Ishikawa (cell line): ENCODE measurements around the gene KCTD7.

Source experiments
- CEBPB ChIP-seq: IDR thresholded peaks from 2 replicates; pipeline ENCODE4 v1.6.1; 2012
- CREB1 ChIP-seq: IDR thresholded peaks from 2 replicates; pipeline ENCODE4 v1.6.1; 2012; ENCODE audit warnings: low read depth
- EP300 ChIP-seq: IDR thresholded peaks from 2 replicates; pipeline ENCODE4 v1.6.1; 2012; ENCODE audit warnings: borderline replicate concordance
- FOXM1 ChIP-seq: IDR thresholded peaks from 2 replicates; pipeline ENCODE4 v1.6.1; 2012; ENCODE audit warnings: low read depth, borderline replicate concordance
- MAX ChIP-seq: IDR thresholded peaks from 2 replicates; pipeline ENCODE4 v1.6.1; 2012
- NFIC ChIP-seq: IDR thresholded peaks from 2 replicates; pipeline ENCODE4 v1.6.1; 2012
- RAD21 ChIP-seq: IDR thresholded peaks from 2 replicates; pipeline ENCODE4 v1.6.1; 2012; ENCODE audit warnings: low read depth
- TAF1 ChIP-seq: IDR thresholded peaks from 2 replicates; pipeline ENCODE4 v1.6.1; 2012; ENCODE audit warnings: low read depth, mild to moderate bottlenecking
- TCF12 ChIP-seq: IDR thresholded peaks from 2 replicates; pipeline ENCODE4 v1.6.1; 2012; ENCODE audit warnings: low read depth
- TEAD4 ChIP-seq: IDR thresholded peaks from 2 replicates; pipeline ENCODE4 v1.6.1; 2012
- USF1 ChIP-seq: IDR thresholded peaks from 2 replicates; pipeline ENCODE4 v1.6.1; 2012
- YY1 ChIP-seq: IDR thresholded peaks from 2 replicates; pipeline ENCODE4 v1.6.1; 2012; ENCODE audit warnings: low read depth
- ZBTB7A ChIP-seq: IDR thresholded peaks from 2 replicates; pipeline ENCODE4 v1.6.1; 2012; ENCODE audit warnings: low read depth
- TF ChIP-seq, protein P1 (sequence below): IDR thresholded peaks from 2 replicates; pipeline ENCODE4 v1.6.1; 2012; ENCODE audit warnings: low read depth, mild to moderate bottlenecking

DNA sequence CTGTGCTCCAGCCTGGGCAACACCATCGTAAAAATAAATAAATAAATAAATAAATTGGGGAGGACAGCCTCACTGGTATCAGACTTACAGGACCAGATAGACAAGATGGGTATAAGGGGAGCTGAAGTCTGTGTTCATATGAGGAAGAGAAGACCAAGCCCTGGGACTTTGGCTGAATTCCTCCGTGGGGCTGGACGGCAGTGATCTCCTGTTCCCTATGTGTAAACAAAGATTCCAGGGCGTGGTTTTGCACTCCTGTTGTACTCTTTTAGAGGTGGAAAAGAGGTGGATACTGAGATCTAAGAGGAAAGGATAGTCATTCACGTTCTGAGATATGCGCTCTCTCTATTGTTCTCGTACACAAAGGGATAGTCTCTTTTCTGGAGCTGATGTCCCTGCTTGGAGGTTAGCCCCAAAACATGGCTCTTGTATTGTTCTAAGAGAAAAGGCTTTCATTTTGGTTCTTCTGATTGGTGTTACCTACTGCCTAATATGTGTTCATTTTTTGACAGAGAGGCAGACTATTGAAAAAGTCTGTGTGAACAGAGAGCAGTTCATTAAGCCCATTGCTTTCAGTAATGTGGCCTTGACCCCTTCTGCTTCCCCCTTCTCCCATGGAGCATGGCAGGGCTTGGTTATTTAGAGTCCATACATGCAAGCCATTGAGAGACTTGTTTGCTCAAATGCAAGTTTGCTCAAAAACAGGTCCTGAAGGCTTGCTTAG is 12.3 kb downstream of the KCTD7 start:
- TF ChIP-seq RAD21 (no peak), FOXM1 (no peak), MAX (no peak), CREB1 (no peak), NFIC (no peak), YY1 (no peak), ZBTB7A (no peak), TAF1 (no peak), USF1 (no peak), CEBPB (no peak), TCF12 (no peak), EP300 (no peak), TEAD4 (no peak)
- TF ChIP-seq, protein P1, sequence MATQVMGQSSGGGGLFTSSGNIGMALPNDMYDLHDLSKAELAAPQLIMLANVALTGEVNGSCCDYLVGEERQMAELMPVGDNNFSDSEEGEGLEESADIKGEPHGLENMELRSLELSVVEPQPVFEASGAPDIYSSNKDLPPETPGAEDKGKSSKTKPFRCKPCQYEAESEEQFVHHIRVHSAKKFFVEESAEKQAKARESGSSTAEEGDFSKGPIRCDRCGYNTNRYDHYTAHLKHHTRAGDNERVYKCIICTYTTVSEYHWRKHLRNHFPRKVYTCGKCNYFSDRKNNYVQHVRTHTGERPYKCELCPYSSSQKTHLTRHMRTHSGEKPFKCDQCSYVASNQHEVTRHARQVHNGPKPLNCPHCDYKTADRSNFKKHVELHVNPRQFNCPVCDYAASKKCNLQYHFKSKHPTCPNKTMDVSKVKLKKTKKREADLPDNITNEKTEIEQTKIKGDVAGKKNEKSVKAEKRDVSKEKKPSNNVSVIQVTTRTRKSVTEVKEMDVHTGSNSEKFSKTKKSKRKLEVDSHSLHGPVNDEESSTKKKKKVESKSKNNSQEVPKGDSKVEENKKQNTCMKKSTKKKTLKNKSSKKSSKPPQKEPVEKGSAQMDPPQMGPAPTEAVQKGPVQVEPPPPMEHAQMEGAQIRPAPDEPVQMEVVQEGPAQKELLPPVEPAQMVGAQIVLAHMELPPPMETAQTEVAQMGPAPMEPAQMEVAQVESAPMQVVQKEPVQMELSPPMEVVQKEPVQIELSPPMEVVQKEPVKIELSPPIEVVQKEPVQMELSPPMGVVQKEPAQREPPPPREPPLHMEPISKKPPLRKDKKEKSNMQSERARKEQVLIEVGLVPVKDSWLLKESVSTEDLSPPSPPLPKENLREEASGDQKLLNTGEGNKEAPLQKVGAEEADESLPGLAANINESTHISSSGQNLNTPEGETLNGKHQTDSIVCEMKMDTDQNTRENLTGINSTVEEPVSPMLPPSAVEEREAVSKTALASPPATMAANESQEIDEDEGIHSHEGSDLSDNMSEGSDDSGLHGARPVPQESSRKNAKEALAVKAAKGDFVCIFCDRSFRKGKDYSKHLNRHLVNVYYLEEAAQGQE: no peak
